GM23338 (cell line): ENCODE measurements around the gene MCC. TPM values are rescaled to one million over a fixed set of nuclear protein-coding genes. Genes with fewer than 3 reads are reported as not detected.

ENCODE experiments used
- ATAC-seq: fragments of 200-7000 bp; cut with Tn5 transposase; 3 replicates; pipeline ENCODE4 v1.9.1; 2020
- DNase-seq: peaks from one replicate; pipeline ENCODE4 v3.0.0-alpha.2; 2015; ENCODE audit warnings: low spot score
- H2AFZ ChIP-seq: fragments of 200-600 bp; sonication (generic); 2 replicates; pipeline ENCODE4 v1.8.0; 2016; ENCODE audit warnings: antibody characterized with exemption, mild to moderate bottlenecking, moderate library complexity
- H3F3A ChIP-seq: fragments of 200-600 bp; sonication (generic); replicated peaks from 2 replicates; pipeline ENCODE4 v1.8.0; 2017; ENCODE audit warnings: antibody characterized with exemption, mixed run types, low read depth
- H3K27ac ChIP-seq: fragments of 200-600 bp; sonication (generic); 2 replicates; pipeline ENCODE4 v1.6.1; 2016; ENCODE audit warnings: low read depth
- H3K27me3 ChIP-seq: fragments of 200-600 bp; sonication (generic); 2 replicates; pipeline ENCODE4 v1.8.0; 2016; ENCODE audit warnings: mild to moderate bottlenecking, mixed run types, moderate library complexity; ENCODE audit not compliant: insufficient read depth
- H3K36me3 ChIP-seq: fragments of 200-600 bp; sonication (generic); 2 replicates; pipeline ENCODE4 v1.8.0; 2016; ENCODE audit warnings: mild to moderate bottlenecking; ENCODE audit not compliant: insufficient read depth
- H3K4me1 ChIP-seq: fragments of 200-600 bp; sonication (generic); 2 replicates; pipeline ENCODE4 v1.8.0; 2016; ENCODE audit warnings: mild to moderate bottlenecking, moderate library complexity; ENCODE audit not compliant: insufficient read depth
- H3K4me2 ChIP-seq: fragments of 200-600 bp; sonication (generic); 2 replicates; pipeline ENCODE4 v1.7.1; 2017; ENCODE audit warnings: mixed run types
- H3K4me3 ChIP-seq: fragments of 200-600 bp; sonication (generic); 2 replicates; pipeline ENCODE4 v1.6.1; 2016; ENCODE audit warnings: mixed run types
- H3K79me2 ChIP-seq: fragments of 200-600 bp; sonication (generic); replicated peaks from 2 replicates; pipeline ENCODE4 v1.8.0; 2017; ENCODE audit warnings: mild to moderate bottlenecking; ENCODE audit not compliant: insufficient read depth
- H3K9me2 ChIP-seq: fragments of 200-600 bp; sonication (generic); 2 replicates; pipeline ENCODE4 v1.8.0; 2017; ENCODE audit not compliant: insufficient read depth
- H4K20me1 ChIP-seq: fragments of 200-600 bp; sonication (generic); replicated peaks from 2 replicates; pipeline ENCODE4 v1.8.0; 2017; ENCODE audit warnings: mild to moderate bottlenecking; ENCODE audit not compliant: insufficient read depth
- H3K27ac Mint-ChIP-seq: 2 replicates; pipeline ENCODE4 v1.8.0; 2020; ENCODE audit warnings: inconsistent platforms, mild to moderate bottlenecking, moderate library complexity, mixed read lengths
- H3K27me3 Mint-ChIP-seq: 3 replicates; pipeline ENCODE4 v1.8.0; 2022; ENCODE audit warnings: low read depth, mild to moderate bottlenecking, moderate library complexity, mixed read lengths, inconsistent platforms; ENCODE audit not compliant: insufficient read depth, poor library complexity
- H3K36me3 Mint-ChIP-seq: 3 replicates; pipeline ENCODE4 v1.8.0; 2021; ENCODE audit warnings: low read depth, mild to moderate bottlenecking, inconsistent platforms, moderate library complexity, mixed read lengths
- H3K4me1 Mint-ChIP-seq: 3 replicates; pipeline ENCODE4 v1.8.0; 2020; ENCODE audit warnings: mild to moderate bottlenecking, inconsistent platforms, mixed read lengths
- H3K4me3 Mint-ChIP-seq: 3 replicates; pipeline ENCODE4 v1.8.0; 2021; ENCODE audit warnings: moderate library complexity, mild to moderate bottlenecking, inconsistent platforms, mixed read lengths
- H3K9me3 Mint-ChIP-seq: 3 replicates; pipeline ENCODE4 v1.8.0; 2020; ENCODE audit warnings: moderate library complexity, mild to moderate bottlenecking, inconsistent platforms, mixed read lengths
- CREB1 ChIP-seq: fragments of 250-450 bp; sonication (Bioruptor Pico); IDR thresholded peaks from 2 replicates; pipeline ENCODE4 v1.5.0; 2020; ENCODE audit warnings: low read depth, mild to moderate bottlenecking, moderate library complexity
- EZH2 ChIP-seq: fragments of 200-600 bp; sonication (generic); IDR thresholded peaks from one replicate; pipeline ENCODE4 v1.8.0; 2017; ENCODE audit warnings: antibody characterized with exemption, mild to moderate bottlenecking, low read depth; ENCODE audit not compliant: unreplicated experiment
- EZH2phosphoT487 ChIP-seq: fragments of 200-600 bp; sonication (generic); IDR thresholded peaks from one replicate; pipeline ENCODE4 v1.8.1; 2018; ENCODE audit warnings: antibody characterized with exemption; ENCODE audit not compliant: unreplicated experiment
- JUNB ChIP-seq: IDR thresholded peaks from one replicate; pipeline ENCODE4 v1.6.1; 2016; ENCODE audit warnings: antibody characterized with exemption; ENCODE audit not compliant: unreplicated experiment
- STAT1 ChIP-seq: IDR thresholded peaks from one replicate; pipeline ENCODE4 v1.6.1; 2016; ENCODE audit warnings: antibody characterized with exemption; ENCODE audit not compliant: unreplicated experiment
- ZNF331 ChIP-seq: fragments of 250-450 bp; sonication (Bioruptor Pico); IDR thresholded peaks from 2 replicates; pipeline ENCODE4 v1.5.0; 2020; ENCODE audit warnings: low read depth, mild to moderate bottlenecking, moderate library complexity
- polyA plus RNA-seq: library from polyadenylated mRNA; unstranded; fragments of >200 nt; fragmentation: Nextera tagmentation; extraction: Ambion mirVana; gene quantifications from 2 replicates; pipeline ENCODE4 v1.2.1, GENCODE V29; 2016
- total RNA-seq: library from RNA; depleted of rRNA; stranded (reverse); fragments of >200 nt; shearing (Covaris generic); gene quantifications from 2 replicates; pipeline ENCODE4 v1.2.3, GENCODE V29; 2014
- TF ChIP-seq, protein P1 (sequence below): IDR thresholded peaks from one replicate; pipeline ENCODE4 v1.6.1; 2018; ENCODE audit warnings: antibody characterized with exemption; ENCODE audit not compliant: unreplicated experiment

Gene MCC
- total and polyA plus RNA-seq, 2 experiments from 2014 or later: 3.8 to 10.1 TPM

DNA sequence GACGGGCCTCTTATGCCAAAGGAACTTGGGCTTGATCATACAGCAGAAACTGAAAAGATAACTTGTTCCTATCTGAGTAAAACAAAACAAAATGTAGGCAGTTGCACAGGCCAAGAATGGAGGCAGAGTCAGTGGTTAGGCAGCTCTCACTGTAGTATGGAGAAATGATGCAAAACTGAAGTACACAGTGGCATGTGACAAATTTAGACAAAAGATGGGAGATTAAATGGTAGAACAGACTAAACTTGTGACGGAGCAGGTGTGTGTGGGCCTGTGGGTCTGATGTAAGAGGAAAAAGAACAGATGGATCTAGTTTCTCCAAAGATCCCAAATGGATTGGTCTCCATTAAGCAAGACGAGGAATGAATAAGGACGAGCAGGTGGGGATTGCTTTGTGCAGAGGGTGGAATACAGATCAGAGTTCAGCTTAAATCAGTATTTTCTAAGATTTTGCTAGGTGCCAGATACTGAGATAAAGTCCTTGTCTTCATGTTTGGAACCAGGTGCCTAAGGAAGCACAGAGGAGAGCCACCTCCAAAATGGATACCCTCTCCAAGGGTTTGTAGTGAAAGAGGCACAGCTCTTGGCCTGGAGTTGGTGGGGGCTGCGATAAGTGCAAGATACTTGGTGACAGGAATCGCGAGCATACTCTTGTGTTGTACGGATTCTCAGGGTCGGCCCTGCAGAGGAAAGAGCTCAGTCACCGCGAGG, 512.4 kb downstream of the MCC start:
- Histone ChIP-seq H3K36me3 (no peaks in the 10 kb centered on the region), H3K9me2 (0 out of 2 replicates have a peak, but pooled peaks cover 3% of the 10 kb centered on the region), H3K4me3 (peak overlapping the region; percentile 46), H3K4me1 (peaks cover 17% of the 10 kb centered on the region), H3K27me3 (no peaks in the 10 kb centered on the region), H3F3A (no peaks in the 10 kb centered on the region), H3K4me2 (peak overlapping the region; percentile 56), H3K27ac (peak overlapping the region; percentile 88), H2AFZ (no peak overlapping the region; the same call in 1 of the 2 replicates), H3K79me2 (peaks cover 39% of the 10 kb centered on the region), H4K20me1 (0 out of 2 replicates have a peak, but pooled peaks cover 10% of the 10 kb centered on the region)
- no peak for TF ChIP-seq CREB1 (CRISPR knock-in tag)
- TF ChIP-seq, protein P1, sequence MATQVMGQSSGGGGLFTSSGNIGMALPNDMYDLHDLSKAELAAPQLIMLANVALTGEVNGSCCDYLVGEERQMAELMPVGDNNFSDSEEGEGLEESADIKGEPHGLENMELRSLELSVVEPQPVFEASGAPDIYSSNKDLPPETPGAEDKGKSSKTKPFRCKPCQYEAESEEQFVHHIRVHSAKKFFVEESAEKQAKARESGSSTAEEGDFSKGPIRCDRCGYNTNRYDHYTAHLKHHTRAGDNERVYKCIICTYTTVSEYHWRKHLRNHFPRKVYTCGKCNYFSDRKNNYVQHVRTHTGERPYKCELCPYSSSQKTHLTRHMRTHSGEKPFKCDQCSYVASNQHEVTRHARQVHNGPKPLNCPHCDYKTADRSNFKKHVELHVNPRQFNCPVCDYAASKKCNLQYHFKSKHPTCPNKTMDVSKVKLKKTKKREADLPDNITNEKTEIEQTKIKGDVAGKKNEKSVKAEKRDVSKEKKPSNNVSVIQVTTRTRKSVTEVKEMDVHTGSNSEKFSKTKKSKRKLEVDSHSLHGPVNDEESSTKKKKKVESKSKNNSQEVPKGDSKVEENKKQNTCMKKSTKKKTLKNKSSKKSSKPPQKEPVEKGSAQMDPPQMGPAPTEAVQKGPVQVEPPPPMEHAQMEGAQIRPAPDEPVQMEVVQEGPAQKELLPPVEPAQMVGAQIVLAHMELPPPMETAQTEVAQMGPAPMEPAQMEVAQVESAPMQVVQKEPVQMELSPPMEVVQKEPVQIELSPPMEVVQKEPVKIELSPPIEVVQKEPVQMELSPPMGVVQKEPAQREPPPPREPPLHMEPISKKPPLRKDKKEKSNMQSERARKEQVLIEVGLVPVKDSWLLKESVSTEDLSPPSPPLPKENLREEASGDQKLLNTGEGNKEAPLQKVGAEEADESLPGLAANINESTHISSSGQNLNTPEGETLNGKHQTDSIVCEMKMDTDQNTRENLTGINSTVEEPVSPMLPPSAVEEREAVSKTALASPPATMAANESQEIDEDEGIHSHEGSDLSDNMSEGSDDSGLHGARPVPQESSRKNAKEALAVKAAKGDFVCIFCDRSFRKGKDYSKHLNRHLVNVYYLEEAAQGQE: peak; percentile 13
- Mint-ChIP-seq H3K4me1 (peaks cover 21% of the 10 kb centered on the region), H3K27ac (peak overlapping the region; percentile 99), H3K36me3 (peaks cover 4% of the 10 kb centered on the region; the same call in 2 of the 3 replicates), H3K4me3 (peak overlapping the region; percentile 93), H3K9me3 (no peaks in the 10 kb centered on the region), H3K27me3 (peaks cover 20% of the 10 kb centered on the region)
- DNase-seq (no peak), ATAC-seq (peak; percentile 40; the same call in 2 of the 3 replicates)

DNA sequence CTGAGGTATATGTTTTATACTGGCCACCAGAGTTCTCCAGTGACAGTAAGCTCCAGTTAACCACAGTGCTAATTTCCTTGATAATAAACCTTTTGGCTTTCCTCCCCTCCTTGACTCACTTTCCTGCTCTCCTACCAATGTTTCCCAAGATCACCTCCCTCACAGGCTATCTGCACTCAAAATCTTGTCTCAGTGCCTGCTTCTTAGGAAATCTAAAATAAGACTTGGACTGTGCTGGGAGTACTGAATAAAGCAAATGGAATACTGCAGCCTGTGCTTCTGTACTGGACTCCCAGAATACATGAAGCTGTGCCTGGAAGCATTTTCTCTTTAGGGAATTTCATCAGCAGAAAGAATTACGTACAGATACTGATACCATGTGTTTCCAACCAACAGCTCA, 513.4 kb downstream of the MCC start:
- Histone ChIP-seq H3K4me3 (no peak overlapping the region), H2AFZ (no peak overlapping the region), H3K9me2 (0 out of 2 replicates have a peak, but pooled peaks cover 3% of the 10 kb centered on the region), H3K4me1 (peaks cover 17% of the 10 kb centered on the region), H3K36me3 (no peaks in the 10 kb centered on the region), H4K20me1 (0 out of 2 replicates have a peak, but pooled peaks cover 8% of the 10 kb centered on the region), H3K4me2 (no peak overlapping the region), H3F3A (no peaks in the 10 kb centered on the region), H3K27ac (no peak overlapping the region), H3K27me3 (no peaks in the 10 kb centered on the region), H3K79me2 (peaks cover 30% of the 10 kb centered on the region)
- Mint-ChIP-seq H3K4me1 (peaks cover 21% of the 10 kb centered on the region), H3K27ac (no peak overlapping the region), H3K9me3 (no peaks in the 10 kb centered on the region), H3K27me3 (peaks cover 20% of the 10 kb centered on the region), H3K4me3 (no peak overlapping the region), H3K36me3 (peaks cover 2% of the 10 kb centered on the region; the same call in 1 of the 3 replicates)
- TF ChIP-seq EZH2phosphoT487 (no peak), STAT1 (no peak), JUNB (no peak), ZNF331 (no peak), EZH2 (no peak)
- no peak for ATAC-seq
- no peak for DNase-seq
